Measurements from ENCODE around the gene MAPK8.

- TF ChIP-seq POLR2A (IDR thresholded peaks at IDR 0.05), result no peak
- no peak for TF ChIP-seq CTCF (IDR thresholded peaks at IDR 0.05)
- TF ChIP-seq POLR2AphosphoS5 (IDR thresholded peaks at IDR 0.05), result no peak
- TF ChIP-seq EP300 (IDR thresholded peaks at IDR 0.05), result no peak
Observed at GRCh38 chr10:48335788-48336187, 29.3 kb downstream of the MAPK8 start.

All from suprapubic skin (tissue), 4 donors.